Anterior cingulate cortex (tissue), 58 donors: Measurements from ENCODE around the gene TRIM40.

Experiments used
- DNase-seq, 58 donors: peaks; one replicate each; lab custom pipeline; 2025; lab: John Stamatoyannopoulos, UW

The TRIM40 gene

DNA sequence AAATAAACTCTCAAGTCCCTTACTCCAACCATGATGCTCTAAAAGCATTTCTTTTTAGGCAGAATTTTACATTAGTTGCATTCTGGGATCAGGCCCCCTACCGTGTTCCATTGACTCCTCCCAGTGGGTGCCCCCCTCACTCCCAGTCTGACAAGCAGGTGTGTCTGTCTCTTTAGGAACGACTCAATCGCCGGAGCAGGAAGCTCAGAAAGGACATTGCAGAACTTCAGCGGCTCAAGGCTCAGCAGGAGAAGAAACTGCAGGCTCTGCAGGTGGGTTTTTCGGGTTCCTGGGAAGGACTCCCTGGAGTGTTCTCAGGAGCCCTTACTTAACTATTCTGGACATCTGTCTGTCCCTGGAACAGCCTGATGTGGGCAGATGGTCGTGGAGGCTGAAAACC, 9.9 kb downstream of the TRIM40 start:
- DNase-seq: no peak

DNA sequence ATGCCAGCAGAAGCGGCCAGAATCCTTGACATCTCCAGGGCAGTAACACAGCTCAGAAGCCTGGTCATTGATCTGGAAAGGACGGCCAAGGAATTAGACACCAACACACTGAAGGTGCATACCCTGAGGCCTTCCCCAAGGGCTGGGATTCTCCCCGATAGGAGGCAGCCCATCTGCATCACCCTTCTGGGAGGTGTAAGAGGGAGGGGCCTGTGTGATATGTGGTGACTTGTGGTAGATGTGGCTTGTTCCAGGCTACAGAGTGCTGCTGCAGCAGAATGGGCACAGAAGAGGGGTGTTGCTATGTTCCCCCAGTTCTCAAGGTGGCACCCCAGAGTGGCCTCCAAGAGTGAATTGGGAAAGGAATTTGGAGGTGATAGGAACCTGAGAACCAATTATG, 11.2 kb downstream of the TRIM40 start:
- no peak for DNase-seq

DNA sequence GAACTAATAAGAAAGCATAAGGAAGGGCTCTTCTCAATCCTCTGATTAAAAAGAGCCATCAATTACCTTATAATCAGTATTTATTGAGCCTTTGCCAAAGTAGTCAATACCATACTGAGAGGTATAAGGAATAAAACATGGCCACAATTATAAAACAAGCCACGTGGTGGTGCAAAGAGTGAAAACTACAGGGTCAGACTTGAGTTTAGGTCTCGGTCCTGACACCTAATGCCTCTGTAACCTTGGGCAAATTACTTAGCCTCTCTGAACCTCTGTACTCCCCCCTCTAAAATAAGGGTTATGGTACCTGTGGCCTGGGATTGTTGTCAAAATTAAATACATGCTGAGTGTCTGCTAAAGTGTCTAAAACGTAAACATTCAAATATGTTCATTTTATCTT, 13.3 kb downstream of the TRIM40 start:
- DNase-seq: no peak

DNA sequence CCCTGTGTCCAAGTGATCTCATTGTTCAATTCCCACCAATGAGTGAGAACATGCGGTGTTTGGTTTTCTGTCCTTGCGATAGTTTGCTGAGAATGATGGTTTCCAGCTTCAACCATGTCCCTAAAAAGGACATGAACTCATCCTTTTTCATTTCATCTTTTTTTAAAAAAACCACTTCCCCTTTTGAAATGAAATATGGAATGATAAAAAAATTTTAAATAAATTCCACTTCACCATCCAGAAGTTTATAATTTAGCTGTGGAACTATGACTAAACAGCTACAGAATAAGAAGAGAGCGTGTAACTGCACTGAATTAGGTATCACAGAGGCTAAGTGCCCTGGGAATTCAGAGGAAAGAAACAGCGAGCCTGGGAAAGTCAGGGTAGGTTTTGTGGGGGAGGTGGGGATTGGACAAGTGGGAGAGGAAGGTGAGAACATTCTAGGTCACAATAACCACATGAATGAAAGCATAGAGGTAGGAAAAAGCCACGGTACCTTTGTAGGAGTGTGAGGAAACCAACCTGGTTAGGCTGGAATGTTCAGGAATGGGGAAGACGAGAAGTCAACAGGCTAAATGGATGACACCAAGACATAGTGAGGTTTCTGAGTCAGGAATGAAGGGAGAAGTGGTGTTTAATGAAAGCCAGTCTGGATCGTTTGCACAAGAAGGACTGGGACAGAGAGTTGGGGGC, 14.1 kb downstream of the TRIM40 start:
- DNase-seq: no peak

DNA sequence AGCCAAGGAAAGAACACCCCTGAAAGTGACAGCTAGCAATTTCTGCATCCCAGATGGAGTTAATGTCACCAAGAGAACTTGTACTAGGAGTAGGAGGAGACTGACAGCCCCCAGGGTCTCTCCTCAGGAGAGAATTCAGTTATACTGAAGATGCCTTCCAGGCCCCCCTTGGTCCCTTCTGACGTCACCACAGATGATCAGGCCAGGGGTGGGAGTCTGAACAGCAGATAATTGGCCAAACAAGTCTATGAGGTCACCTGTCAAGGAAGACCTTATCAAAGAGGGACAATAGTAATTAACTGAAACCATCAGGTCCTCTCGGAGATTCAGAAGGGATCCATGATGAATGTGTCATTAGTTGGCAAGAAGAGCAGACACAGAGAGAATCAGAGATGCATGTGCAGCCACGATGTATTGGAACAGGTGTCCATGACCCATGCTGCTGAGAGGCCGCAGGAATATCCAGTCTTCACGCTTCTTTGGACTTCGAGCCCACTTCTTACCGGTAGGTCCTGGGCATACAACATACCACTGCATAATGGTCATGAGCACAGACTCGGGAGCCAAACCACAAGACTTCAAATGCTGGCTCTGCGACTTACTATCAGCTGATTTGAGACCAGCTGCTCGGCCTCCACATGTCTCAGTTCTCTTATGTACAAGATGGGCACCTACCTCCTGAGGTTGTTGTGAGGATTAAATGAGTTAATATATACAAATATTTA, 14.9 kb downstream of the TRIM40 start:
- no peak for DNase-seq

DNA sequence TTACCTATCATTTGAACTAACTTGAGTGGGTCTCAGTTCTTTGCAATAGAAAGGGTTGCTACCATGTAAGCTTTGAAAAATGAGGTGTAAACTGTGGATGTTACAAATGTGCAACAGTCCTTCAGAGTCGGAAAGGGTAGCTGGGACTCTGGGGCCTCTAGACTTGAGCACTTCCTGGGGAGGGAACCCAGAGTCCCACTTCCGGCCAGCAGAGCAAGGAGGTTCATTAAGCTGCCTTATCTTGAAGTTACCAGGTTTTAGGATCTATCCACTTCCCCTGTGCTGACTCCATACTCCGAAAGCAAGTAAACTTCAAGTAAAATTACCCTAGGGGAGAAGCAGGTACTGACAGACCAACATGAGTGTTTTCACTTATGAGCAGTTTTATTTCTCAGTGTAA, 15.6 kb downstream of the TRIM40 start:
- no peak for DNase-seq

DNA sequence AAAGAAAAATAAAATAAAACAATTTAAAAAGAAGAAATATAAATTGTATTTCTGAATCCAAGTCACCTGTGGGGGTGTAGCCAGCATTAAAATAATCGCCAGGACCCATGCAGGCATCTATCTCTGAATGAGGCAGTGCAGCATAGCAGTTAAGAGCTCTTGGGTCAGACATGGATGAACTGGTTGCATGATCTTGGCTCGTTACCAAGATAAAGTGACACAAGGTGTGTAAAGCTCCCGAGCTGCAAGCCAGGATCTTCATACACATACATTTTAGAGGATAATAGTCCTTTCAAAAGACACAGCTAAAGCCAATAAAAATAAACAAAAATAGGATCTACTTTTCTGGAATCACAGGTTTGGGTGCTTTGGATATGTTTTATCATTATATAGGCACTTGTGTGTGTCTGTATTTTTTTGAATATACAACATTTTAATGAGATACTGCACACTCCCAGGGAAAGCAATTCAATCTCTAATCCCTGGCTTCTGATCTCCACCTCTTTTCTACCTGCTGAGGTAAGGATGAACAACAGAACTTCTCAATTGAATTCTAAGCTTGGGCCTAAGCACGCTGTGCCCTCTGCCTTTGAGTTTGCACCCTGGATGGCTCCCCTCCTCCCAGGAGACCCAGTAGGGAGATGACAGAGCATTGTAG, 16.2 kb downstream of the TRIM40 start:
- DNase-seq: no peak

DNA sequence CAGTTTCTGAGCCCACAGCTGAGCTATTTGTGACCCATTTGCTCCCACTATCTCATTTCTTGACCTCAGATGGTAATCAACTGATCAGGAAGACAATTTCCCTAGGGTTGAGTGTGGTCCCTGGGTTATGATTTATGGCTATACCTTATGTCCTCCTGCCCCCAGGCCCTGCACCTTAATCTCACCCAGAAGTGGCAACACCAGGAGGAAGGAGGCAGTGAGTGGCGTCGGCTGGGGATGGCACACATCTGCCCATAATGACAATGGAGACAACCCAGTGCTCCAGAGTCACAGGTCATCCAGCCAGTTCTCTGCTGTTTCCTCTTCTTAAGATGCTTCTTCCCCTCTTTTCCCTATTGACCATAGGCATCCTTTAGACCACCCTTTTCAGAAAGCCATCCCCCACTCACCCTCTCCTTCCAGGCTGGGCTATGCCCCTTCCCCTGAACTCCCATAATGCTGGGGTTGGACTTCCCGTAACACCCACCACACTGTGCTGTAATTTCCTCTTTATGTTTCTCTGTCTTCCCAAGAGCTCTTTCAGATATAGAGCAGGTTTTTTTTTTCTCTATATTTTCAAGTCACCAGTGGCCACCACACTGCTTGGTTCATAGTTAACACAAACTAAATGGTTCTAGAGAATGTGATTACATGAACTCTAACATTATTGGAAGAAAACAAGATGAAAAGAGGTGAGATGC, 17.1 kb downstream of the TRIM40 start:
- no peak for DNase-seq

DNA sequence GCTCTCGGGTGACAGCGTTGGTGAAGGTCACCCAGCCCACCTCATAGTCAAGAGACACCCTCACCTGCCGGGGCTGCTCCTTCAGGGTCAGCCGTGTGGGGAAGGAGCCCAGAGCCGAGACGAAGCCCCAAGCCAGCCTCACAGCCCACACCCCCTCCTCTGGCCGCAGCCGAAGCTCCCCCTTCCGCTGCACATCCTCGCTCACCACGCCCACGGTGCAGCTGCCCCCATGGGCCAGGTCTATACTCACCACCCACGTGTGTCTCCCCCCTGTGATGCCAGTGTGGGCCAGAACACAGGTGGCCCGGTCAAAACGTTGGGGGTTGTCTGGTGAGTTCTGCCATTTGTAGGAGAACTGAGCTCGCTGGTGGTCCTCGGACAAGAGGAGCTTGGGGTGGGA, 18.1 kb downstream of the TRIM40 start:
- DNase-seq: no peak

DNA sequence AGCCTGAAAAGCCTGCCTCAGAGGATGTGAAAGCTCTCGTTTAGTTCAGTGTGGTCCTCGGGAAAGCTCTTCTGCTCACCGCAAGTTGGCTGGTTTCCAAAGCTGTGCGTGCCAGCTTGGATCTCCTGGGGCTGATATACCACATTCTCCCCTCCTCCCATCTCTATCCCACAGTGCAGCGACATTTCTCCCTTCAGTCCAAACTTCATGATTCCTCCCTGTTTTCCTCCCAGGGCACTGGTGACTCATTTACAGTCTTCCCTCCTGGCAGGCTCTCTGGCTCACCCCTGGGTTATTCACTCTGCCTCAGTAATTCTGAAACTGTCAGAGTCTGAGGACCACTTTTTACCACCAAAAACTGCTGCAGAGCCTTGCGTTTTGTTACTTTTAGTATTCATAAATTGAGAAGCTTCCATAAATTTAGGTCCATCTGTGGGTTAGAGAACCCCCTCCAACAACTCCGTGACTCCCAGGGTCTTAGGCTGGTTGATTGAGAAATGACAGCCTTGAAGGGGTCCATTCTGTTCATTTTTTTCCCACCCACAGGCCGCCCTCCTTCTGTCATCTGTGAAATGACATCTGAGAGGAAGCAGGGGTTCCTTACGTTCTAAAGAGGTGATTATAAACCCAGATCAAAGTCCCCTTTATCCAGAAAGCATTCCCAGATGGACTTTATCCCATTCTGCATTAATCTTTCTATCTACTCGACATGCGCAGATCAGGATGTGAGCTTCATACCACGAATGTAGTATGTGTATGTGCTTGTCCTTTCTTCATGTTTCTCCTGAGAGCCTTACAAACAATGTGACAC, 19.0 kb downstream of the TRIM40 start:
- DNase-seq: no peak

DNA sequence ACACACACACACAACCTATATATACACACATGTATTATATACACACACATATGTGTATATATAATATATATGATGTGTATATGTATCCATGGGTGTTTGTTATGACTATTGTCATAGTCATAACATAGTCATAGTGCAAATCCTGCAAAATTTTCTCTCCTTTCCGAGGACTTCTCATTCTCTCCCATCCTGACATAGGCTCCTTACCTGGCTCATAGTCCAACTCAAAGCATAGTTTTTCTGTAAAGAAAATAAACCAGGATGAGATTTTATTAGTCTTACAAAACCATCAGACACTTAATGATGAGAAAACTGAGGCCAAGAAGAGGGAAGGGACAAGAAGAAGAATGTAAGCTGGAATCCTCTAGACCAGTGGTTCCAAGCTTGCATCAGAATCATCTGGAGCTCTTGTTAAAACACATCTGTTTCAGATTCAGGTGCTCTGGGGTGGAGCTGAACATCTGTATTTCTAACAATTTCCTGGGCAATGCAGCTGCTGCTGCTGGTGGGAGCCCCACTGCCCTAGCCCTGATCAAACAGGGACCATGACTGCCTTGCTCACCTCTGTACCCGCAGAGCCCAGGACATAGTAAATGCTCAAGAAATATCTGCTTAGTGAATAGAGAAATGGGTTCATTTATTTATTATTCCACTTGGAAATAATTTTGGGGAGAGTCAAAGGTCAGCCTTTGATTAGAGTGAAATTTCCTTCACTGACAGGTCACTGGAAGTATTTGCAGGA, 19.8 kb downstream of the TRIM40 start:
- DNase-seq: no peak

DNA sequence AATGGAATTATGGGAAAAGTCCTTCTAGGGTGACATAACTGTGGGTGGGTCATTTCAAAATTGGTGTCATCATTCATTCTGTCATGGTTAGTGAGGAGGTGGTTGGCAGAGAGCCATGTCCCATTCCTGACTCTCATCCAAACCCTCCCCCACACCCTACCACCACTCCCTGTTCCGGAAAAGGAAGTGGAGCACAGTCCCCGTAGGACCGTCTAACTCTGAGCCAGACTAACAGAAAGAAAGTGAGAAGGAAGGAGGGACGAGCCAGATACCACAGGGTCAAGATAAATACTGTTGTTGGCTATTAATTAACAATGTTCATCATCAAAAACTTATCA, 20.3 kb downstream of the TRIM40 start:
- DNase-seq: no peak

DNA sequence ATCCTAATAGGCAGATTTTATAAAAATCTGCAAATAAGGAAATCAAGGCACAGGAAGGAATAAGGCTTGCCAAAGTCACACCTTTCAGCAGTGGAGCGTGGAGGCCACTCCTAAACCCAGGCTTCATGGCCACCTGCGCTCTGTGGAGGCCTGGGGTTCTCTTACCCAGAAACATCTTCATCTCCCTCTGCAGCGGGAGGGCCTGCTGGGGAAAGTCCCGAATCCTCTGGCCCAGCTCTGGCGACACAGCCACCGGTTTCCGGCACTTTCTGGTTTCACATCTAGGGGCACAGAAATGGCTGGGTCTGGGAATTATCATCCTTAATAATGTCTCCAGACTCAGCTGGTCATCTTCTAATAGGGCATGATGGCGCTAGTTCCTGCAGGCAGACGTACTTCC, 20.8 kb downstream of the TRIM40 start:
- DNase-seq: no peak

DNA sequence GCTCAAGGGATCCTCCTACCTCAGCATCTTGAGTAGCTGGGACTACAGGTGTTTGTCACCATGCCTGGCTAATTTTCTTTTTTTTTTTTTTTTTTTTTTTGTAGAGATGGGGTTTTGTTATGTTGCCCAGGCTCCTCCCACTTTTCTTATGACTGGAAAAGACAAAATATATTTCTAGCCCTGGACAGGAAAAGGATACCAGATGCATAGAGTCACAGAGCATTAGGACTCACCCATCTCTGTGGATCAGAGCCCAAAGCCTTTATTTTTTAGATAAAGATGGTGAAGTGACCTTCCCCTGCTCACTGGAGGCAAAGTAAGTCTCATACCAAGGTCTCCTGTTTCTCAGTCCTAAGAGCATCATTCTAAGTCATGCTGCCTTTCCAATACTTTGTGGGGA, 21.6 kb downstream of the TRIM40 start:
- DNase-seq: no peak

DNA sequence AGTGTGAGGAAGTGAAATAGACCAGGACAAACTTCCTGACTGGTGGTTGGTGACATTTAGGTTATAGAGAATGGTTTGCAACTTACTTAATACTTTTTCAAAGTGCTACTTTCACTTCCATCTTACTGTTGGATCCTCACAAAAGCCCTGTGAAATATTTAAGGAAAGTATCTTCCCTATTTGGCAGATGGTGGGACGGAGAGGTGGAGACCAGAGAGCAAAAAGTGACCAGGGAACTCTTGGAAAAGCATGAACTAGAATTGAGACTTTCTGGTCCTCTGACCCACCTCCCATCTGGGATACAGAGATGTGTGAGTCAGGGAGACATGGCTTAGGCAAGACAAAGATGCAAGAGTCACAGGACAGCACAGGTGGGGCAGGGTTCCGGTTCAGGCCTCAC, 22.1 kb downstream of the TRIM40 start:
- no peak for DNase-seq

DNA sequence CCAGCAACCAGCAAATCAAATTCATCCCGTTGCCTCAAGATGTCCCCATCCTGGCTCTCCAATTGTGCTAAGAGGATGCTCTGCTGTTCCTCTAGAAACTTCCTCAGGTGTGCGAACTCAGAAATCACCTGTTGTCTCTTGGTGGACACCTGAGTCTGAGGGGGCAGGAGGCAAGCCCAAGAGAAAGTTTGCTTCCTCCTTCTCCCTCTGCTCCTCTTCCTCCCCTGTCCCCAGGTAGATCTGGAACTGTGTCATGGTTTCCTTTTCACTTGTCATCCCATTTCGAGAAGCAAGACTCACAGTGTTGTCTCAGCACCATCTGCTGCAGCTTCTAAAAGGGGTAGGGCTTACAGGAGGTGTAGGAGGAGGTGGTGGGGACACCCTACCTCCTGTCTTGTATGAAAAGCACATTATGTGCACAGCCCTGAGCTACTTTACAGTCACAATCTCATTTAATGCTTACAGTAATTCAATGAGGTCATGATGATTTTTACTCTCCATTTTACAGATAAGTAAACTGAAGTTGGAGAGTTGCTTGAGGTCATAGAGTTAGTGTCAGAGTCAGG, 22.6 kb downstream of the TRIM40 start:
- DNase-seq: peak in 15 of 58 donors; percentile 1 to 69 (median 13)

DNA sequence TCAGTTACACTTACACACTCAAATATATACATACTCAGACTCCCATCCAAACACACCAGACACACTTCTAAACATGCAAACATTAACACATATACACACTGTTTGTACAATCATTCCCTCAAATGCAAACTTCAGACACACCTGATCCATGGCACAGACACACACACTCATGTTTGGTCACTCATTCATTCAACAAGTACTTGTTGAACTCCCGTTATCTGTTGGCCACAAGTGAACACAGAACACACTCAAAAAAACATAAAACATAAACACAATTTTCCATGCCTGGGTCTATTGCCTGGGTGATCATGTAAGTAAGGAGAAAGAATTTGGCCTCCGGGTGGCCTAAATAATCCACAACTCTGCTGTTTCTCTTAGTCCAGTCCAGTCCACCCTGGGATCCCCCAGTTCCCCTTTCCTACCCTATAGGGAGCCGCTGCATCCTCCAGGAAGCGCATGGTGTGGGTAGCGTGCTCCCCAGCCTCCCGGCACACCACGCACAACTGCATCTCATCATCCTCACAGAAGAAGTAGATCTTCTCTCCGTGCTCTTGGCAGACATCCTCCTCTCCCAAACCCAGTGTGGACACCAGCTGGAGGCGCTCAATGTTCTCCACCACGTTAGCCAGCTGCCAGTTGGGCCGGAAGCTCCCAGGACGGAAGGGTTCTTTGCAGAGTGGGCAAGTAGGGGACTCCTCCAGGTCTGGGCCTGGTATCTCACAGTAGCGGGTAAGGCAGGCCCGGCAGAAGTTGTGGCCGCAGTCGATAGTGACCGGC, 24.3 kb downstream of the TRIM40 start:
- DNase-seq: no peak

DNA sequence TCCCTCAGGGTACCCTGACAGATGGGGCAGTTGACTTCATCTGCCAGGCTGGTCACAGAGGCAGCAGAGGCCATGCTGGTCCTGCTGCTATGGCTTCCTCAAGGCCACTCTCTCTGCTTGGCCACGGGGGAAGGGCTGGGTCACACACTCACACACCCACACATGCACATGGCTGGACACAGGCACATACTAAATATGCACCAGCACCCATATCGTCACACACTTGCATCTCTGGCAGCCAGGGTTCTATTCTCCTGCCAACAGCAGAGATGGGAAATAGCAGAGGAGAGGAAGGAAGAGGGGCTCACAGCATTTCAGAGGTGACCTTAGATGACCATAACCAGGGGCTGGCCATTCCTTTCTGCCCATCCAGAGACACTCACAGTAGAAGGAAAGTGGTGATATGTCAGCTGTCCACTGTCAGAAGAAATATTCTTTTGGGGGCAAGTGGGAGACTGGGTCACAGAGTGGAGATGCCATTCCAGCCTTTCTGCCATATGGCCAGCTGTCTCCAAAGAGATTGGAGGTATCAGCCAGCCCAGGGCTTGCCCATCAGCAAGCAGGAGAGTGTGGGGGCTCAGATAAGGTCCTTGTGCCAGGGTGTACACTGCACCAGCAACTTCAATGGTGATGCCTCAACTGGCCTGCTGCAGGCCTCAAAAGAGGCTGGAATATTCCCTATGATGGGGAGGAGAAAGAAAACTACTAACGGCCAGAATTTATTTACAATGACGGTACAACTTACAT, 25.0 kb downstream of the TRIM40 start, which contains the start of gene TRIM10:
Gene TRIM10 (minus strand): TSS at position 427 of the 747 bp plus-strand sequence. CDS start 353 bp downstream, at position 74.
- DNase-seq: no peak
